Spleen (tissue), 7 donors: ENCODE data around the gene JMJD1C.

ENCODE experiments used
- CTCF ChIP-seq, 11 experiments: fragments of 200-600 bp in 7 of 11; fragments of 450-650 bp in 4 of 11; sonication (generic) in 4 of 11; IDR thresholded peaks in 8 of 11; conservative IDR thresholded peaks in 3 of 11; 1 replicate in 7 of 11; 2 replicates in 4 of 11; pipeline versions ENCODE4 v1.4.0 to v1.8.0; 2016 to 2021; ENCODE audit warnings: antibody characterized with exemption in 11 of 11, inconsistent platforms in 4 of 11, mild to moderate bottlenecking in 1 of 11
- POLR2AphosphoS5 ChIP-seq, 3 donors: sonication (generic); formaldehyde crosslinking; IDR thresholded peaks; one replicate each; pipeline ENCODE4 v1.5.1; 2017; ENCODE audit warnings: antibody characterized with exemption in 3 of 3
- donor health status: DM: no; HTN: no; CAD: no; lungs with moderate emphysema.
- donor health status: DM: no; HTN: no; CAD: no.
- donor health status: DM: no; HTN: no; CAD: no.

DNA sequence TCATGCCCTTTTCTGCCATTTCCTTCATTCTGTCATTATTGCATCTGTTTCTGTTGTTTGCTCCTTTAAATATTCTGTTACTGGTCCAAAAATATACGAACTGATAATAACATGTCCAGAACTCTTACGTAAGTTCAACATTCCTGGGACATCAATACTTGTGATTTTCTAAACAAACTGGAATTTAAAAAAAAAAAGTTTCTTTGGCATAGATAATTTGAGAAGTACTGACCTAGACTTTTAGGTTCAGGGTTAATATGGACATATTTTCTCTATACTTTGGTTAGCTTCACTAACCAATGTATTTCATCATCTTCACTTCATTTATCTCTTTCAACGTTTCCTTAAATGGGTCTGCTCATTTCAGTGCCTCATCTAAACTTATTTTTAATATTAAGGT lies 147.3 kb downstream of the JMJD1C start:
- TF ChIP-seq CTCF (IDR thresholded peaks at IDR 0.05 in 8 of 11, conservative IDR thresholded peaks at IDR 0.05 in 3 of 11) (no peak), POLR2AphosphoS5 (IDR thresholded peaks at IDR 0.05) (no peak)
